Esophagus squamous epithelium (tissue), 4 donors: ENCODE results near the gene UGT1A5.

Experiments used
- CTCF ChIP-seq, 6 experiments: fragments of 450-650 bp in 4 of 6; fragments of 200-600 bp in 2 of 6; sonication (generic) in 2 of 6; IDR thresholded peaks; one replicate each; pipeline ENCODE4 v1.5.1; 2016 to 2019; ENCODE audit warnings: antibody characterized with exemption in 6 of 6, mild to moderate bottlenecking in 4 of 6, moderate library complexity in 4 of 6
- POLR2A ChIP-seq, 4 donors: fragments of 450-650 bp; IDR thresholded peaks; one replicate each; pipeline ENCODE4 v1.6.1; 2017; ENCODE audit warnings: antibody characterized with exemption in 4 of 4, mild to moderate bottlenecking in 4 of 4, moderate library complexity in 3 of 4

DNA sequence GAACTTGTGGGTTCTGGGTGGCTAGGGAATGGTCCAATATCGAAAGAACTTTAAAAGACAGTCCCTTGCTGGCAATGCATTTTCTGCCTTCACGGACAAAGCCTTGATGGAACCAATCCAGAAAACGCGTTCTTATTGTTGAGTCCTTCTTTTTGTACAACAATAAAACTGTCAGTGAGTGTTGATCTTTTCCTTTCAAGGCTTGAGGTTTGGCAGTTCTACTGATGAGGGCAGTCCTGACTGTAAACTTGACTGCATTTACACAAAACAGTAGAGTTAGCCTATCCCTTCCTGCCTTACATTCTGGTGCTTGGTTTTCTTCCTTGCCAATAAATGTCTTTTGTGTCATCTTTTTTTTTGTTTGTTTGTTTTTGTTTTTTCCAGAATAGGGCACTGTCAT lies 33.5 kb upstream of the UGT1A5 start:
- TF ChIP-seq CTCF (IDR thresholded peaks at IDR 0.05), result no peak
- TF ChIP-seq POLR2A (IDR thresholded peaks at IDR 0.05), result no peak
